Measurements from ENCODE around the gene PDE6D.

The PDE6D gene

GRCh38 chr2:231764760-231765159, 16.3 kb downstream of the PDE6D start (continued):
- TF ChIP-seq ZNF132 (tag by site-specific recombination; IDR thresholded peaks at IDR 0.05; ENCODE audit: borderline replicate concordance) (no peak), ZNF292 (tag by site-specific recombination; IDR thresholded peaks at IDR 0.05; ENCODE audit: borderline replicate concordance, low read depth) (no peak), ZNF626 (tag by site-specific recombination; IDR thresholded peaks at IDR 0.05) (no peak), ZNF133 (tag by site-specific recombination; IDR thresholded peaks at IDR 0.05) (no peak), YY2 (tag by site-specific recombination; IDR thresholded peaks at IDR 0.05) (no peak), ZNF169 (tag by site-specific recombination; IDR thresholded peaks at IDR 0.05) (no peak)

GRCh38 chr2:231764124-231764523, 17.0 kb downstream of the PDE6D start:
- H3K27ac ChIP-seq (ENCODE audit: extremely low read depth, low read depth, low read length), result no peak overlapping the region
- no peak overlapping the region for H3K4me3 ChIP-seq (ENCODE audit: low read depth, low read length)
- H3K36me3 ChIP-seq (ENCODE audit: control insufficient read depth in 2 of 2, insufficient read depth in 1 of 2, low read length in 2 of 2), result no peaks in the 10 kb centered on the region
- CTCF ChIA-PET, result no interaction called here
- POLR2A ChIA-PET, result no interaction called here
- no peaks in the 10 kb centered on the region for H3K4me1 ChIP-seq (ENCODE audit: control insufficient read depth, insufficient read depth, low read length)
- TF ChIP-seq ZNF121 (tag by site-specific recombination; IDR thresholded peaks at IDR 0.05) (0 out of 2 replicates have a peak, but pooled peaks have one; percentile 23), ZNF639 (tag by site-specific recombination; IDR thresholded peaks at IDR 0.05) (no peak), ZNF521 (tag by site-specific recombination; IDR thresholded peaks at IDR 0.05) (no peak), ZBTB6 (tag by site-specific recombination; IDR thresholded peaks at IDR 0.05) (no peak), SETDB1 (IDR thresholded peaks at IDR 0.05; ENCODE audit: insufficient read length, low read length) (no peak), ZNF792 (tag by site-specific recombination; IDR thresholded peaks at IDR 0.05) (no peak), ZNF426 (tag by site-specific recombination; IDR thresholded peaks at IDR 0.05) (no peak)
- H3K9me3 ChIP-seq (ENCODE audit: control insufficient read depth, insufficient read depth, low read depth, low read length), result no peaks in the 10 kb centered on the region

GRCh38 chr2:231761735-231762134, 19.3 kb downstream of the PDE6D start:
- Histone ChIP-seq H3K27ac (ENCODE audit: extremely low read depth, low read depth, low read length) (no peak overlapping the region), H3K4me1 (ENCODE audit: control insufficient read depth, insufficient read depth, low read length) (no peaks in the 10 kb centered on the region), H3K9me3 (ENCODE audit: control insufficient read depth, insufficient read depth, low read depth, low read length) (no peaks in the 10 kb centered on the region), H3K36me3 (ENCODE audit: control insufficient read depth in 2 of 2, insufficient read depth in 1 of 2, low read length in 2 of 2) (no peaks in the 10 kb centered on the region), H3K4me3 (ENCODE audit: low read depth, low read length) (no peak overlapping the region)
- ChIA-PET CTCF (interaction anchor here (0.5 to 0.6 kb wide), 4 partner anchors 40 to 624 kb away, joined by 3 to 10 read pairs (median 4); no protein-coding TSS in a partner anchor), POLR2A (no interaction called here)
- TF ChIP-seq ZFP41 (tag by site-specific recombination; IDR thresholded peaks at IDR 0.05; ENCODE audit: borderline replicate concordance), result no peak
- TF ChIP-seq ZNF239 (tag by site-specific recombination; IDR thresholded peaks at IDR 0.05), result no peak
- TF ChIP-seq INSM2 (tag by site-specific recombination; IDR thresholded peaks at IDR 0.05), result no peak
- no peak for TF ChIP-seq HOXA7 (CRISPR knock-in tag; IDR thresholded peaks at IDR 0.05; ENCODE audit: borderline replicate concordance)
- no peak for TF ChIP-seq ZNF785 (tag by site-specific recombination; IDR thresholded peaks at IDR 0.05)
- no peak for TF ChIP-seq ZNF664 (tag by site-specific recombination; IDR thresholded peaks at IDR 0.05)
- no peak for TF ChIP-seq GFI1B (tag by site-specific recombination; IDR thresholded peaks at IDR 0.05)
- no peak for TF ChIP-seq ZNF677 (tag by site-specific recombination; IDR thresholded peaks at IDR 0.05)

Data from HEK293 (cell line).